ENCODE data around the gene ZNF444. TPM values are rescaled to one million over a fixed set of nuclear protein-coding genes. Genes with fewer than 3 reads are reported as not detected.

The ZNF444 gene
- total RNA-seq, 2 experiments from 2014 or later: 22.0 to 25.3 TPM

- BruUV-seq (replicated peaks): no TSS peak
- H3K36me3 ChIP-seq (ENCODE audit: insufficient read depth, low read length): no peaks in the 10 kb centered on the region
- POLR2A ChIA-PET: no interaction called here
- H3K27ac ChIP-seq (ENCODE audit: low read depth, low read length, poor library complexity, severe bottlenecking): no peak overlapping the region
- no peaks in the 10 kb centered on the region for H3K9me2 ChIP-seq (ENCODE audit: insufficient read depth, low read length)
- no peaks in the 10 kb centered on the region for H4K20me1 ChIP-seq (ENCODE audit: insufficient read depth, low read length)
- no peaks in the 10 kb centered on the region for H3K9me3 ChIP-seq (ENCODE audit: low read length)
- no peak overlapping the region for H3K4me3 ChIP-seq (ENCODE audit: low read depth, low read length, poor library complexity, severe bottlenecking)
- no peaks in the 10 kb centered on the region for H3K4me1 ChIP-seq (ENCODE audit: insufficient read depth, low read length, poor library complexity, severe bottlenecking)
- intact Hi-C loops (cut with micrococcal nuclease; ENCODE audit: unreplicated experiment): no loop called here
- TF ChIP-seq CTCF (conservative IDR thresholded peaks at IDR 0.05; ENCODE audit: low read length): no peak
- TF ChIP-seq EZH2phosphoT487 (IDR thresholded peaks at IDR 0.05; ENCODE audit: borderline replicate concordance, low read depth, low read length): no peak
- no peak overlapping the region for H2AFZ ChIP-seq (ENCODE audit: low read length)
- DNase-seq (ENCODE audit: low spot score): no peak
- CTCF ChIA-PET (ENCODE audit: unreplicated experiment): no interaction called here
- no peak overlapping the region for H3K4me2 ChIP-seq (ENCODE audit: low read length)
- no peaks in the 10 kb centered on the region for H3K79me2 ChIP-seq (ENCODE audit: insufficient read depth, low read depth, low read length)
These were observed 11.1 kb upstream of the ZNF444 start for GRCh38 chr19:56130006-56130405.

GRCh38 chr19:56131651-56132050, 9.4 kb upstream of the ZNF444 start:
- DNase-seq (ENCODE audit: low spot score): no peak
- Histone ChIP-seq H3K36me3 (ENCODE audit: insufficient read depth, low read length) (no peaks in the 10 kb centered on the region), H3K9me3 (ENCODE audit: low read length) (no peaks in the 10 kb centered on the region), H3K79me2 (ENCODE audit: insufficient read depth, low read depth, low read length) (no peaks in the 10 kb centered on the region), H3K4me2 (ENCODE audit: low read length) (no peak overlapping the region), H3K4me3 (ENCODE audit: low read depth, low read length, poor library complexity, severe bottlenecking) (no peak overlapping the region), H3K27ac (ENCODE audit: low read depth, low read length, poor library complexity, severe bottlenecking) (no peak overlapping the region), H2AFZ (ENCODE audit: low read length) (no peak overlapping the region), H3K9me2 (ENCODE audit: insufficient read depth, low read length) (no peaks in the 10 kb centered on the region), H4K20me1 (ENCODE audit: insufficient read depth, low read length) (no peaks in the 10 kb centered on the region), H3K4me1 (ENCODE audit: insufficient read depth, low read length, poor library complexity, severe bottlenecking) (no peaks in the 10 kb centered on the region)
- CTCF ChIA-PET (ENCODE audit: unreplicated experiment): no interaction called here
- POLR2A ChIA-PET: no interaction called here
- no TSS peak for BruUV-seq (replicated peaks)
- no peak for TF ChIP-seq EZH2phosphoT487 (IDR thresholded peaks at IDR 0.05; ENCODE audit: borderline replicate concordance, low read depth, low read length)
- TF ChIP-seq CTCF (conservative IDR thresholded peaks at IDR 0.05; ENCODE audit: low read length): no peak
- intact Hi-C loops (cut with micrococcal nuclease; ENCODE audit: unreplicated experiment): no loop called here

- no peaks in the 10 kb centered on the region for H3K36me3 ChIP-seq (ENCODE audit: insufficient read depth, low read length)
- H3K4me2 ChIP-seq (ENCODE audit: low read length): no peak overlapping the region
- no peaks in the 10 kb centered on the region for H4K20me1 ChIP-seq (ENCODE audit: insufficient read depth, low read length)
- no peaks in the 10 kb centered on the region for H3K9me3 ChIP-seq (ENCODE audit: low read length)
- H3K4me1 ChIP-seq (ENCODE audit: insufficient read depth, low read length, poor library complexity, severe bottlenecking): no peaks in the 10 kb centered on the region
- DNase-seq (ENCODE audit: low spot score): no peak
- H3K27ac ChIP-seq (ENCODE audit: low read depth, low read length, poor library complexity, severe bottlenecking): no peak overlapping the region
- H2AFZ ChIP-seq (ENCODE audit: low read length): no peak overlapping the region
- H3K9me2 ChIP-seq (ENCODE audit: insufficient read depth, low read length): no peaks in the 10 kb centered on the region
- BruUV-seq (replicated peaks): no TSS peak
- intact Hi-C loops (cut with micrococcal nuclease; ENCODE audit: unreplicated experiment): no loop called here
- H3K79me2 ChIP-seq (ENCODE audit: insufficient read depth, low read depth, low read length): no peaks in the 10 kb centered on the region
- POLR2A ChIA-PET: no interaction called here
- no peak overlapping the region for H3K4me3 ChIP-seq (ENCODE audit: low read depth, low read length, poor library complexity, severe bottlenecking)
- TF ChIP-seq EZH2phosphoT487 (IDR thresholded peaks at IDR 0.05; ENCODE audit: borderline replicate concordance, low read depth, low read length): no peak
- no peak for TF ChIP-seq CTCF (conservative IDR thresholded peaks at IDR 0.05; ENCODE audit: low read length)
- CTCF ChIA-PET (ENCODE audit: unreplicated experiment): no interaction called here
These were observed 8.7 kb upstream of the ZNF444 start for GRCh38 chr19:56132316-56132822.
